Muscle layer of duodenum (tissue), 2 donors: ENCODE results near the gene CHRM4.

ENCODE experiments used
- H3K27ac ChIP-seq: one replicate; pipeline ENCODE4 v1.7.0; 2013; ENCODE audit warnings: mild to moderate bottlenecking, low read length
- H3K27me3 ChIP-seq: one replicate; pipeline ENCODE4 v1.7.0; 2013; ENCODE audit warnings: low read depth, mild to moderate bottlenecking, control low read depth, low read length
- H3K36me3 ChIP-seq, 2 donors: one replicate each; pipeline ENCODE4 v1.7.0; 2013; ENCODE audit warnings: low read length in 2 of 2, control low read depth in 1 of 2, mild to moderate bottlenecking in 1 of 2; ENCODE audit not compliant: insufficient read depth in 2 of 2, control insufficient read depth in 1 of 2
- H3K4me1 ChIP-seq, 2 donors: one replicate each; pipeline ENCODE4 v1.7.0; 2013; ENCODE audit warnings: low read length in 2 of 2, mild to moderate bottlenecking in 2 of 2, control low read depth in 1 of 2, moderate library complexity in 1 of 2; ENCODE audit not compliant: insufficient read depth in 2 of 2, control insufficient read depth in 1 of 2
- H3K4me3 ChIP-seq, 2 donors: one replicate each; pipeline ENCODE4 v1.7.0; 2013; ENCODE audit warnings: low read length in 2 of 2, low read depth in 1 of 2, mild to moderate bottlenecking in 1 of 2
- H3K9me3 ChIP-seq, 2 donors: one replicate each; pipeline ENCODE4 v1.7.0; 2013; ENCODE audit warnings: low read length in 2 of 2, control low read depth in 1 of 2, mild to moderate bottlenecking in 1 of 2; ENCODE audit not compliant: control insufficient read depth in 1 of 2
- donor health status: healthy.

Gene CHRM4

DNA sequence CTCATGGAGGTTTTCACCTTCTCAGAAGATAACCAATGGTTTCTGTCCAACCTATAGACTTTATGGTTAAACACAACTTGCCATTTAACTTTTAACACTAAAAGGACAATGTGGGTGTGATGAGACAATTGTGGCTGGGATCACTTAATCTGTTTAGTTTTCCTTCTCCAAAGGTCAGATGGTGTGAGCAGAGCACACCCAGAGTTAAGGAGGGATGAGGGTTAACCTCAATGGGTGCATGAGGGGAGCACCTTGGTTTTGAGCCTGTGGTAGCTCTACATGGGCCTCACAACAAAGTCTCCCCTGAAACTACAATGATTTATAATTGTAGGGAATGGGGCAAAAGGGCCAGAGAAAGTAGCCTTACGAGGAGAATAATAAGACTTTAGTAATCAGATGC, 28.9 kb upstream of the CHRM4 start:
- H3K4me1 ChIP-seq: no peaks in the 10 kb centered on the region
- H3K4me3 ChIP-seq: no peak overlapping the region
- H3K27ac ChIP-seq: no peak overlapping the region
- H3K27me3 ChIP-seq: no peaks in the 10 kb centered on the region
- H3K36me3 ChIP-seq: peaks cover 18 to 41% of the 10 kb centered on the region in 2 donors
- no peaks in the 10 kb centered on the region for H3K9me3 ChIP-seq

DNA sequence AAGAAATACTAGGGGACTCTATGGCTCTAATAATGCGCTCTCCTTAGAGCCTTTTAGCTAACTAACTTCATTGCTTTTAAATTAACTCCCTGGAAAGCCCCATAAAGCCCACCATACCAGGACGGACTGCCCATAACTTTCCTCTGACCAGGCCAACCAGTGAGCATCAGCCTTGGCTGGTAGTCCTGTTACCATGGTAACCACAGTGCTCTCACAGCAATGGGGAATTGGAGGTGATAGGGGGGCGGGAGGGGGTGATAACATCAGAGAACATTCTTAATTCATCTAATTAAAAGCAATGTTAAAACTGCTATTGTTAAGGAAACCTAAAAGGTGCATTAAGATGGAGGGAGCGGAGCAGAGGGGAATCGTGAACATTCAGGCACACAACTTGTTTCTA, 27.2 kb upstream of the CHRM4 start:
- Histone ChIP-seq H3K4me3 (no peak overlapping the region), H3K4me1 (no peaks in the 10 kb centered on the region), H3K27ac (no peak overlapping the region), H3K9me3 (no peaks in the 10 kb centered on the region), H3K36me3 (peaks cover 30 to 55% of the 10 kb centered on the region in 2 donors), H3K27me3 (no peaks in the 10 kb centered on the region)

DNA sequence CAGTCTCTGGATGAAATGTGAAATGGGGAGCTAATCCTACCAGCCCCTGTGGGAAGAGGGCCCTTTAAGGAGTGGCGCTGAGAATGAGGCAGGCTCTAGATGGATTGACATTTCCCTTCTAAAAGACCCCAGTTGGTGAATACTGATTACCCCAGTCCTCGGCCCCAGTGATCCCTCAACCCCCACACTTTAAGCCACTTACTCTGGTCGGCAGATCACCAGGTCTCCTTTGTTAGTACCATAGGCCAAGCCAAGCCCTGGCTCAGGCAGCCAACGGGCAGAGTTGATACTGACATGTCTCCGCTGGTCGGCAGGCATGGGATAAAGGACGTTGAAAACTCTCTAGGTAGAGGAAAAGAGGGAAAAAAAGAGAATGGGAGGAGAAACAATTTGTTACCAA, 26.1 kb upstream of the CHRM4 start:
- Histone ChIP-seq H3K27me3 (no peaks in the 10 kb centered on the region), H3K36me3 (peaks cover 29 to 57% of the 10 kb centered on the region in 2 donors), H3K4me3 (no peak overlapping the region), H3K27ac (no peak overlapping the region), H3K9me3 (no peaks in the 10 kb centered on the region), H3K4me1 (no peaks in the 10 kb centered on the region)

DNA sequence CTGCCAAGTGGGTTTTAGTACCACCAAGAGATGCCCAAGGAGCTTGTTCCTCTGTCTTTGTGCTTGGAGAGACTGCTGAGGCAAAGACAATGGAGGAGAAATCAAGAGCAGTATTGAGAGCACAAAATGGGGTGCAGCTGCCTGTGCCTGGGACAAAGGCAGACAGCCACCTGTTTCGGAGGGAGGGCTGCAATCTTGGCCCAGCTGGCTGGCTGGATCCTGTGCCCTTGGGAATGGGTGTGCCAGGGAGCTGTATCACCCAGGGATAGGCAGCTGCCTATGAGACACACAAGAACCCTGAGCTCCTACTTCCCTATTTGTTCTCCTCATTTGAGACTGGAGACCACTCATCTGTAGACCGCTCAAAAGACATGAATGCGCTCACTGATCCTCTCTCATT, 23.3 kb upstream of the CHRM4 start:
- Histone ChIP-seq H3K36me3 (peaks cover 33 to 46% of the 10 kb centered on the region in 2 donors), H3K4me3 (no peak overlapping the region), H3K27ac (no peak overlapping the region), H3K27me3 (no peaks in the 10 kb centered on the region), H3K4me1 (no peaks in the 10 kb centered on the region), H3K9me3 (no peaks in the 10 kb centered on the region)

DNA sequence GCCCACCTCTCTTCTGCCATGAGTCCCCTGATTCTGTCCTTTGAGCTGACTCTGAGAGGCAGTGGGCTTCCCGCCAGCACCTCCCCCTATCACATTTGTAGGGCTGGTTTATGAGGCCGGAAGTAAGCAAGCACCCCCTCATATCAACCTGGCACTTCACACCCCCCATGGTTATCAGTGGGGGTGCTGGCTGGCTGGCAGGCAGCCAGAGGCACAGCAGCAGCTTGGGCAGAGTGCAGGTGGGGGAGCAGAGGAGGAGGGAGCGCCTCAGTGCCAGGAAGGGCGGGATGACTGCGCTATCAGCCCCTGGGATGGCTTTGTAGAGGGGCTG, 22.9 kb upstream of the CHRM4 start:
- no peak overlapping the region for H3K27ac ChIP-seq
- H3K4me1 ChIP-seq: no peaks in the 10 kb centered on the region
- no peaks in the 10 kb centered on the region for H3K9me3 ChIP-seq
- H3K4me3 ChIP-seq: no peak overlapping the region
- peaks cover 37 to 50% of the 10 kb centered on the region in 2 donors for H3K36me3 ChIP-seq
- H3K27me3 ChIP-seq: no peaks in the 10 kb centered on the region

DNA sequence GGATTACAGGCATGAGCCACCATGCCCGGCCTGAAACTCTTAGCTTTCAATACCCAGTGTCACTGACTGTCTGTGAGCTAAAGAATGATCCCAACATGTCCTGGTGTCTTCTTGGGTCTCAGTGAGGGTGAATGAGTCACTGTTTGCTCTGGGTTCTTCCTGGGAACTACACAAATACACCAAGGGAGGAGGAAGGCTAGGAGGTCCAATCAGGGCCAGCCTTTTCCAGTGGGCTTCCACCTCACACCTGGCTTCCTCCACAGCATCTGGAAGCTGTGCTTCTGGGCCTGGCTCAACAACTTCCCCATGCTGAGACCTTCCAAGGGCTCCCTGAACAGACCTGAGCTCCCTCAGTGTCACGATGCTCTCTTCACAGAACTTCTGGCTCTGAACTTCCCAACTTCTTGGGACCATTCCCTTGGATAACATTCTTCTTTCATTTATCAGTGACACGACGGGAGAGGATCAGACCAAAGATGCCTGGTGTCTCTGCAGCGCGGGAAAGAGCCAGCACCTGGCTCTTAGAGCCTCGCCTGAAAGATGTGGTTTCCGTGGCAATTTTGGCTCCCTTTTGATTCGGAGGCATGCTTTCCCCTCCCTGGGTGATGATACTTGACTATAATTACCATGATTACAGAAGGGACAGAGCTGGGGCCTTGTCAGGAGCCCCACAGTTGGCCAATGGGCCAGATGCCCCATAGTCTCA, 22.3 kb upstream of the CHRM4 start:
- no peak overlapping the region for H3K27ac ChIP-seq
- H3K9me3 ChIP-seq: no peaks in the 10 kb centered on the region
- no peaks in the 10 kb centered on the region for H3K27me3 ChIP-seq
- H3K36me3 ChIP-seq: peaks cover 39 to 56% of the 10 kb centered on the region in 2 donors
- H3K4me3 ChIP-seq: no peak overlapping the region
- no peaks in the 10 kb centered on the region for H3K4me1 ChIP-seq

DNA sequence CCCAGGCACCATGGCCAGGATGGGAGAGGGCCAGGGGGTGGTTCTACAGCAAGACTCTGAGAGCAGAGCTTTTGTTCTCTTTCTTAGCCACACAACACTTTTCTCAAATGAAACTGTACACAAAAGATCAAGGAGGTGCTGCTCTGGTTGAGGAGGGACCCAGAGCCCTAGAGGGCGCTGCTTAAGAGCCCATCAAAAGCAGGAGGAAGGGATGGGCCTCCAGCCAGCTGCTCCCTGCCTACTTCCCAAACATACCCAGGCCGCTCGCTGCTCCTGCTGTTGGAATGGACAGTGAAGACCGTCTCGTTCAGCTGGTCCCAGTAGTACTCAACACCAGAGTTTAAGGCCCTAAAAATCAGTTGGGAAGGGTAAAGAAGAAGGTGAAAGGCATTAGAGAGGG, 18.4 kb upstream of the CHRM4 start:
- Histone ChIP-seq H3K27me3 (no peaks in the 10 kb centered on the region), H3K27ac (no peak overlapping the region), H3K9me3 (no peaks in the 10 kb centered on the region), H3K4me3 (no peak overlapping the region), H3K36me3 (peaks cover 41 to 48% of the 10 kb centered on the region in 2 donors), H3K4me1 (peaks cover 0 to 3% of the 10 kb centered on the region in 2 donors)

DNA sequence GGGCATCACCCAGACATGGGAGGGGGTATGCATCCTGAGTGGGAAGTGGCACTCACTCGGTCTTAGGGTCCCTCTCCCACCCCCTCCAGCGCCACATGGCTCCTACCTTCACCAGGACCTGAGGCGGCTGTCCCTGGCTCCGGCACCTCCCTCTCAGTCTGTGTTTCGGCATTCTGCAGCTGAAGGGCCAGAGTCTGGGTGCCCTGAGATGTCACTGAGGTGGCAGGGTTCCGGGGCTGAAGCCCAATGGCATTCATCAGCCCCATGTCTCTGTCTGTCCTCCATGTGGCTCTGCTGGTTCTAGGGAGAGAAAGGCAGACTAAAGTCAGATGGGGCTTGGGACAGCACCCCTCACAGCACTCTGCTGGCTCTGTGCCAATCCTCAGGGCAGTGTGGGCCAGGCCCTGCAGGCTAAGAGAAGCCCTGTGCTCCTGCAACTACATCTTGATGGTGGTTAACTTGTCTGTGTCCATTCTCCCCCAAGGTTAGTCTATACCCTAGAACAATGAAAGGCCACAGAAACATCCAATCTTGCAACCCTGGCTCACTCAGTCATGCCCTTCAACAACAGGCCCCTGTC, 16.9 kb upstream of the CHRM4 start:
- H3K4me1 ChIP-seq: peaks cover 0 to 8% of the 10 kb centered on the region in 2 donors
- H3K4me3 ChIP-seq: no peak overlapping the region
- H3K36me3 ChIP-seq: peaks cover 39 to 48% of the 10 kb centered on the region in 2 donors
- no peaks in the 10 kb centered on the region for H3K9me3 ChIP-seq
- H3K27ac ChIP-seq: no peak overlapping the region
- H3K27me3 ChIP-seq: no peaks in the 10 kb centered on the region

DNA sequence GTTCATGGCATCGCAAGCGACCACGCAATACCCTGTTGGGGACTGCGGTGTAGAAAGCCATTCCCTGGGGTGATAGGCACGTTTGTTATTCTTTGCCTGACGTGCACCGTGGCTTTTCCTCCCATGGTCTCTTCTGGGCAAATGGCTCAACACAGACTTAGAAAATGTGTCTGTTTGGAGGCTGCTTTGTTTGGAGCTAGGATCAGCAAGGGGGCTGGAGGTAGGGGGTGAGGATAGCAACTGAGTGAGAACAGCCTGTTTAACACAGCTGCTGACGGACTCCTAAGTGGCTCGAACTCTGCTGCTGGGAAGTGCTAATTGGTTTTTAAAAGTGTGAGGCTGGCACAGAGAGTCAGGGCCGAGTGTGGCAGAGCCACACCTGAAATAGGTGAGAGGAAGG, 16.1 kb upstream of the CHRM4 start:
- no peaks in the 10 kb centered on the region for H3K27me3 ChIP-seq
- no peaks in the 10 kb centered on the region for H3K9me3 ChIP-seq
- no peak overlapping the region for H3K27ac ChIP-seq
- H3K4me1 ChIP-seq: peaks cover 0 to 8% of the 10 kb centered on the region in 2 donors
- no peak overlapping the region for H3K4me3 ChIP-seq
- peaks cover 46 to 51% of the 10 kb centered on the region in 2 donors for H3K36me3 ChIP-seq

DNA sequence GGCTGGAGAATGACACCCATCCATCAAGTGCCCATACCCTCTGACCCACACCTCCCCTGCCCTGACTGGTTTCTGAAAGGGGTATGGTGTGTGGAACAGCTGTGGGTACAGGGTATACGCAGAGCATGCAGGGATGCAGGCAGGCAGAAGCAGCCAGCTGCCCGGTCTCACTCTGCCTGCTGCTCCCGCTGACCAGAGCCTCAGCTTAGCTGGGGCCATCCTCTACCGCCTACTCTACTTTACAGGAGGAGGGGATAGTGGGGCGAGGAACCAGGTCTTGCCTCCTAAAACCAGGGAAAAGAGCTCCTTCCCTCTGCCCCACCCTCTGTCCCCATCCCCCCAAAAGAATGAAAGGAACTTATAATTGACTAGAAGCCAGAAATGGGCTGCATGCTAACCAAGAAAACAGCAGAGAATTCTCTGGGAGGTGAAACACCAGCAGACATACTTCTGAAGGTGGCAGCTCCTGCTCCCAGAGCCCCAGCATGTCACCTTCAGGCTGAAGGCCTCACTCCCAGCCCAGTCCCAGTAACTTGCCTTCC, 13.0 kb upstream of the CHRM4 start:
- no peak overlapping the region for H3K4me3 ChIP-seq
- peaks cover 0 to 8% of the 10 kb centered on the region in 2 donors for H3K4me1 ChIP-seq
- H3K36me3 ChIP-seq: peaks cover 41 to 49% of the 10 kb centered on the region in 2 donors
- no peaks in the 10 kb centered on the region for H3K27me3 ChIP-seq
- H3K27ac ChIP-seq: no peak overlapping the region
- no peaks in the 10 kb centered on the region for H3K9me3 ChIP-seq

DNA sequence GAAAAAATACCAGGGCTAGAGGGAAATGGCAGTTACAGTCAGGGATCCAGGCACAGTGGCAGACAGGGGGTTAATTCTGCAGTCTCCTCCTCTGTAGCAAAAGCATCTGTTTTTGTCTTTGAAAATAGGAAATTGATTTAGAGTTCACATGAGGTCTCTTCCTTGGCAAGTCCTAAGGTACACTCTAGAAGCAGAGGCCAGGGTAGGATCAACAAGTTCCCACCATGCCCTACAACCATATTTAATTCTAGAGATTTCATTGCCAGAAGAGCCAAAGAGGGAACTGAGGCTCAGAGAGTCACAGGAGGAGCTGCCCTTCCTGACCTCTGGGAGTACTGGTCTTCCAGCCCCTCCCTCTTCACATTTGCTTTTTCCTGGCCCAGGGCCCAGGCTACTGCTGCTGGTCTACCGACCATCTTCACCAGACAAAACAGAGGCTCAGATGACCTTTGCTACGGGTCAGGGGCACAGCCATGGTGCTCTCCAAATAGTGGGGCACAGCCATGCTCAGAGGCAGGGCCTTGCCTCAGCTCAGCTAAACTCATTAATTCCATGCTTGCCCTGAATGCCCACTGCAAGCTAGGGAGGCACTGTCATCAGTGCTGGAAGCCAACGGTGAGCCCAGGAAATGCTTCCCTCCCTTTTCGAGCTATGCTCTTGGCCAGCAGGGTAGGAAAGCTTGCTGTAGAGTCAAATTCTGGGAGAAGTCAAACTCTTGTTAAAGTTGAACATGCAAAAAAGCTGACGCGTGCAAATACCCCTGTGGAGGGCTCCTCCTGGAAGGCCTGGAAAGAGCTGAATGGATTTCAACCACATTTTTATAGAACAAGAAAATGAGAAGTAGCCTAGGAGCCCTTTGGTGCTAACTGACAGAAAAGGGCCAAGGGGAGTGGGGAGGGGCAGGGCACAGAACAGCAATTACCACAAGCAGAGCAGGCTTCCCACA, 11.7 kb upstream of the CHRM4 start:
- H3K36me3 ChIP-seq: peaks cover 33 to 36% of the 10 kb centered on the region in 2 donors
- no peak overlapping the region for H3K4me3 ChIP-seq
- peaks cover 0 to 8% of the 10 kb centered on the region in 2 donors for H3K4me1 ChIP-seq

More for the DNA sequence above, 11.7 kb upstream of the CHRM4 start:
- no peaks in the 10 kb centered on the region for H3K9me3 ChIP-seq
- H3K27me3 ChIP-seq: no peaks in the 10 kb centered on the region
- no peak overlapping the region for H3K27ac ChIP-seq
